Activated CD8-positive, alpha-beta T cell treated with anti-CD3 and anti-CD28 coated beads for 36 hours (primary cell): ENCODE data around the gene RPRD1A. TPM values are rescaled to one million over a fixed set of nuclear protein-coding genes. Genes with fewer than 3 reads are reported as not detected.
A peak's percentile ranks its signal among the peaks of the same experiment; 100 is the strongest.
"Not testable (repeated sequence)": the region's sequence is repeated elsewhere in the genome, so short reads cannot be mapped to it uniquely, and the experiment has no call there.

Source experiments
- ATAC-seq: fragments of 200-7000 bp; cut with Tn5 transposase; one replicate; pipeline ENCODE4 v1.10.0; 2021; ENCODE audit warnings: mild to moderate bottlenecking, moderate library complexity
- CTCF ChIA-PET: fragments of 350-600 bp; sonication (Branson Sonifier 250); formaldehyde crosslinking; loops from one replicate; lab custom pipeline; 2021; ENCODE audit warnings: antibody characterized with exemption; lab: Charles Lee
- POLR2A ChIA-PET: fragments of 350-600 bp; sonication (Branson Sonifier 250); formaldehyde crosslinking; loops from one replicate; lab custom pipeline; 2021; ENCODE audit warnings: antibody characterized with exemption; lab: Charles Lee
- DNase-seq: peaks from one replicate; pipeline ENCODE4 v3.0.0-alpha.2; 2020
- H3K27ac Mint-ChIP-seq: one replicate; pipeline ENCODE4 v1.8.0; 2021; ENCODE audit warnings: mild to moderate bottlenecking, mixed read lengths
- H3K27me3 Mint-ChIP-seq: one replicate; pipeline ENCODE4 v1.8.0; 2021; ENCODE audit warnings: mixed read lengths
- H3K36me3 Mint-ChIP-seq: one replicate; pipeline ENCODE4 v1.8.0; 2021; ENCODE audit warnings: low read depth, mixed read lengths
- H3K4me1 Mint-ChIP-seq: one replicate; pipeline ENCODE4 v1.8.0; 2021; ENCODE audit warnings: low read depth, mixed read lengths
- H3K4me3 Mint-ChIP-seq: one replicate; pipeline ENCODE4 v1.8.0; 2021; ENCODE audit warnings: mild to moderate bottlenecking, moderate library complexity, mixed read lengths
- H3K9me3 Mint-ChIP-seq: one replicate; pipeline ENCODE4 v1.8.0; 2021; ENCODE audit warnings: mixed read lengths
- CTCF ChIP-seq: fragments of 200-600 bp; IDR thresholded peaks from one replicate; pipeline ENCODE4 v1.8.0; 2022; ENCODE audit warnings: antibody characterized with exemption, mild to moderate bottlenecking
- intact Hi-C: fragments of 100-400 bp; cut with micrococcal nuclease; formaldehyde crosslinking; loops from one replicate; pipeline ENCODE4 v1.10.0; 2022
- total RNA-seq, 2 experiments: library from RNA; stranded (reverse); gene quantifications; one replicate each; pipeline ENCODE4 v1.2.3, GENCODE V29; 2021

RPRD1A gene
- total RNA-seq, 2 experiments from 2014 or later = 29.4 to 31.9 TPM

DNA sequence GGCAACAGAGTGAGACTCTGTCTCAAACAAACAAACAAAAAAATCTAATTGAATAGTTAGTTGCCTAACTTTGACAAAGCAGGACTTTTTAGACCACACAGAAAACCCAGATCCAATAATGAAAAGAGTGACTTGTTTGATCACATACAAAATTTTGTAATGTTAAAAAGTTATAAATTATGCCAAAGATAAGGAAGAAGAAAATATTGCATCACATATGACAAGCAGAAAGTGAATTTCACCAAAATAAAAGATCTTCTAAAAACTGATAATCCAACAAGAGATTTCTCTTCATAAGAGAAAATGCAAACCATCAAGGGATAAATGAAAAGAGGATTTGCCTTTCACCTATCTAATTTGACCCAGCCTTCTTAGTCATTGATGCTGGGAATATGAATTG lies 97.7 kb downstream of the RPRD1A start:
- ATAC-seq = no peak
- H3K4me3 Mint-ChIP-seq = peak overlapping the region; percentile 99
- H3K27ac Mint-ChIP-seq = peak overlapping the region; percentile 93
- peaks cover 7% of the 10 kb centered on the region for H3K36me3 Mint-ChIP-seq
- H3K4me1 Mint-ChIP-seq = peaks cover 38% of the 10 kb centered on the region
- ChIA-PET CTCF (interaction anchor here (1.7 kb wide), 1 partner anchor 19 kb away, joined by 4 read pairs; no protein-coding TSS in a partner anchor), POLR2A (no interaction called here)
- H3K27me3 Mint-ChIP-seq = no peaks in the 10 kb centered on the region
- no peak for DNase-seq
- H3K9me3 Mint-ChIP-seq = no peaks in the 10 kb centered on the region
- no peak for TF ChIP-seq CTCF
- intact Hi-C loops = no loop called here

DNA sequence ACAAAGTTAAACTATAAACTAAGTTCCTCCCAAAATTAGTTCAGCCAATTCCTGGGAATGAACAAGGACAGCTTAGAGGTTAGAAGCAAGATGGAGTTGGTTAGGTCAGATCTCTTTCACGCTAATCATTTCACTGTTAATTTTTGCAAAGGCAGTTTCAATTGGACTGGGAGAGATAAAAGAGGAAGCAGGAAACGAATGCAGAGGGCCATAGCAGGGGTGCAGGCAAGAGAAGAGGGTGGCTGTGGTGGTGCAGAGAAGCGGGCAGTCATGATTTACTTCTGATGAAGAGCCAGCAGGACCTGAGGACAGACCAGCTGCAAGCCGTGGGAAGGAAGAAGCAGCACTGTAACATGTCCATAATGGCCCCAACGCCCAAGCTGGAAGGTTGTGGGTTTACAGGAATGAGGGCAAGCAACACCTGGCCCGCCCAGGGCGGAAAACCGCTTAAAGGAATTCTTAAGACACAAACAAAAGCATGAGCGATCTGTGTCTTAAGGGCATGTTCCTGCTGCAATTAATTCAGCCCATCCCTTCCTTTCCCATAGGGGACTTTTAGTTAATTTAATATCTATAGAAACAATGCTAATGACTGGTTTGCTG lies 99.0 kb downstream of the RPRD1A start:
- Mint-ChIP-seq H3K27me3 (no peaks in the 10 kb centered on the region), H3K36me3 (peaks cover 7% of the 10 kb centered on the region), H3K27ac (peak overlapping the region; percentile 2), H3K9me3 (no peaks in the 10 kb centered on the region), H3K4me3 (no peak overlapping the region), H3K4me1 (peaks cover 29% of the 10 kb centered on the region)
- ChIA-PET POLR2A (no interaction called here), CTCF (interaction anchor here (0.8 to 1.6 kb wide), 2 partner anchors 18 to 49 kb away, joined by 3 to 7 read pairs; no protein-coding TSS in a partner anchor)
- intact Hi-C loops = no loop called here
- TF ChIP-seq CTCF = no peak
- no peak for ATAC-seq
- DNase-seq = no peak

DNA sequence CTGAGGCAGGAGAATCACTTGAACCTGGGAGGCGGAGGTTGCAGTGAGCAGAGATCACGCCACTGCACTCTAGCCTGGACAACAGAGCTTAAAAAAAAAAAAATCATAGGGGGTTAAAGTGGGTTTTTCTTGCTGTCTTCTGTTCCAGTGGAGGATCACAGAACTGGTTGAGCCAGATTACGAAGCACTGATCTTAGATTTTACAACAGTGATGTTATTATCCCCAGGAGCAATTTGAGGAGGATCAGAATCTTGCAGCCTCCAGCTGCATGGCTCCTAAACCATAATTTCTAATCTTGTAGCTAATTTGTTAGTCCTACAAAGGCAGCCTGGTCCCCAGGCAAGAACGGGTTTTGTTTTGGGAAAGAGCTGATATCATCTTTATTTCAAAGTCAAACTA lies 99.5 kb downstream of the RPRD1A start:
- H3K9me3 Mint-ChIP-seq, ATAC-seq, H3K36me3 Mint-ChIP-seq, H3K27me3 Mint-ChIP-seq, intact Hi-C loops, POLR2A ChIA-PET, H3K27ac Mint-ChIP-seq, H3K4me3 Mint-ChIP-seq, DNase-seq: not testable (repeated sequence)
- peaks cover 24% of the 10 kb centered on the region for H3K4me1 Mint-ChIP-seq
- CTCF ChIA-PET = interaction anchor here (0.8 to 1.6 kb wide), 2 partner anchors 18 to 50 kb away, joined by 3 to 7 read pairs; no protein-coding TSS in a partner anchor

GRCh38 chr18:35964319-35964718 lies 103.0 kb downstream of the RPRD1A start:
- ChIA-PET POLR2A (no interaction called here), CTCF (no interaction called here)
- DNase-seq (no peak), ATAC-seq (no peak)
- Mint-ChIP-seq H3K9me3 (peaks cover 5% of the 10 kb centered on the region), H3K27me3 (peaks cover 2% of the 10 kb centered on the region), H3K27ac (no peak overlapping the region), H3K36me3 (no peaks in the 10 kb centered on the region), H3K4me1 (peaks cover 8% of the 10 kb centered on the region), H3K4me3 (no peak overlapping the region)
- TF ChIP-seq CTCF = no peak
- intact Hi-C loops = no loop called here

DNA sequence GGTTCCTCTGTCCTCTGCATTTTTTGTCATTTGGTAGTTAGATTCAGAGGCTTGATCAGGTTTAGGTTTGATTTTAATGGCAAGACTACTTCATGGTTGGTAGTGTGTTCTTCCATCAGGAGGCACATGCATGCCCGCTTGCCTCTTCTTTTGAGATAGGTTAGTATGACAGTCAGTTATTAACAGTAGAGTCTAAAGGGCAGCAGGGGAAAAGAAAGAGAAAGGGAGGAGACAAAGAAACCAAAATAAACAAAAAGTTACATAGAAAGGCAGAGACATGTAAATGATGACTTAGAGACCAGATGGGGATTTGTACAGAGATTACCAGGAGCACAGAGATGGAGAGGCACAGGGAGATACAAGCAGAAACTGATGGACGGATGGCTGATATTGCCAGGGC lies 105.0 kb downstream of the RPRD1A start:
- H3K9me3 Mint-ChIP-seq = peaks cover 5% of the 10 kb centered on the region
- no peak overlapping the region for H3K4me3 Mint-ChIP-seq
- DNase-seq = no peak
- no peaks in the 10 kb centered on the region for H3K4me1 Mint-ChIP-seq
- no peak for ATAC-seq
- ChIA-PET CTCF (interaction anchor here (0.9 kb wide), 1 partner anchor 11 kb away, joined by 5 read pairs; no protein-coding TSS in a partner anchor), POLR2A (no interaction called here)
- intact Hi-C loops = no loop called here
- H3K27ac Mint-ChIP-seq = no peak overlapping the region
- H3K36me3 Mint-ChIP-seq = no peaks in the 10 kb centered on the region
- no peak for TF ChIP-seq CTCF
- H3K27me3 Mint-ChIP-seq = peaks cover 6% of the 10 kb centered on the region
